Peyer's patch (tissue), 4 donors: ENCODE results near the gene DDIT4.

Source experiments
- POLR2A ChIP-seq, 2 donors: fragments of 450-650 bp; IDR thresholded peaks; one replicate each; pipeline ENCODE4 v1.5.1; 2017; ENCODE audit warnings: antibody characterized with exemption in 2 of 2, mild to moderate bottlenecking in 2 of 2, moderate library complexity in 2 of 2
- TF ChIP-seq, protein P1 (sequence below), 6 experiments: fragments of 450-650 bp in 4 of 6; fragments of 200-600 bp in 2 of 6; sonication (generic) in 1 of 6; IDR thresholded peaks; one replicate each; pipeline ENCODE4 v1.5.1; 2017 to 2019; ENCODE audit warnings: antibody characterized with exemption in 6 of 6, mild to moderate bottlenecking in 3 of 6, moderate library complexity in 1 of 6

DNA sequence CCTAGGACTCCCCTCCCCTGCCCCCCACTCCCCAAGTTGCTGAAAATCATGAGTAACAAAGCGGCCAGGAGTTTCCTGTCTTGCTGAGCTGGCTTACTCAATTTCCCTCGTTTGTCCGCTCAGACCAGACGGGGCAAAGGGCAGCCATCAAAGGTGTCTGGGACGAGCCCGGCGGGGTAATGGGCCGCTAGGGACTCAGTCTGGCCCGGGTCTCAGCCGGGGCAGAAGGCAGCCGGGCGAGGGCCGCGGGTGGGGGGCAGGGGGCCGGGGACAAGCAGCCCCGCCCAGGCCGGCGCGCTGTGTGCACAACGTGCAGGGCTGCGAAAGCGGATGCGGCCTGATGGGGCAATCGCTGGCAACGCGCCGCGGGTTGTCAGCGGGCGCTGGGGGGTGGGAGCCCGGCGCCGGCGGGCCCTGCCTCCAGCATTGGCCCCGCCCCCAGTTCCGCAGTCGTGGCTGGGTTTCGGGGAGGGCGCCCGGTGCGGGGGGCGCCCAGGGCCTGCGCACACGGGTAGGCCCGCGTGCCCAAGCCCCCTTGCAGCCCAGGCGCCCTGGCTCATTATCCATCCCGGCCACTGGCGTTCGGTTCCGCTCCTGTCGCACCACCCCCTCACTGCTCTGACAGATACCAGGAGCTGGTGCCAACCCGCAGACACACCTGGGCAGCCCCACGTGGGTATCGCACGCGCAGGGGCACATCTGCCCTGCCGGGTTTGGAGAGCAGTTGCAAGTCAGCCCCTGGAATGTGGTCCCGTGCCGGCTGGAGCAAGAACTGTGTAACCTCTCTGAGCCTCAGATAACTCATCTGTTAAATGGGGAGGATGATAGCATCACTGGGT is 45.9 kb downstream of the DDIT4 start:
- TF ChIP-seq, protein P1, sequence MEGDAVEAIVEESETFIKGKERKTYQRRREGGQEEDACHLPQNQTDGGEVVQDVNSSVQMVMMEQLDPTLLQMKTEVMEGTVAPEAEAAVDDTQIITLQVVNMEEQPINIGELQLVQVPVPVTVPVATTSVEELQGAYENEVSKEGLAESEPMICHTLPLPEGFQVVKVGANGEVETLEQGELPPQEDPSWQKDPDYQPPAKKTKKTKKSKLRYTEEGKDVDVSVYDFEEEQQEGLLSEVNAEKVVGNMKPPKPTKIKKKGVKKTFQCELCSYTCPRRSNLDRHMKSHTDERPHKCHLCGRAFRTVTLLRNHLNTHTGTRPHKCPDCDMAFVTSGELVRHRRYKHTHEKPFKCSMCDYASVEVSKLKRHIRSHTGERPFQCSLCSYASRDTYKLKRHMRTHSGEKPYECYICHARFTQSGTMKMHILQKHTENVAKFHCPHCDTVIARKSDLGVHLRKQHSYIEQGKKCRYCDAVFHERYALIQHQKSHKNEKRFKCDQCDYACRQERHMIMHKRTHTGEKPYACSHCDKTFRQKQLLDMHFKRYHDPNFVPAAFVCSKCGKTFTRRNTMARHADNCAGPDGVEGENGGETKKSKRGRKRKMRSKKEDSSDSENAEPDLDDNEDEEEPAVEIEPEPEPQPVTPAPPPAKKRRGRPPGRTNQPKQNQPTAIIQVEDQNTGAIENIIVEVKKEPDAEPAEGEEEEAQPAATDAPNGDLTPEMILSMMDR (IDR thresholded peaks at IDR 0.05): peak in 2 of 6 experiments; percentile 15 to 24
- peak; percentile 13 to 19 for TF ChIP-seq POLR2A (IDR thresholded peaks at IDR 0.05)
